GM21367 (cell line): ENCODE data around the gene RPSA.
"Not testable (repeated sequence)": the region's sequence is repeated elsewhere in the genome, so short reads cannot be mapped to it uniquely, and the experiment has no call there.

Experiments used
- ATAC-seq: cut with Tn5 transposase; IDR thresholded peaks from one replicate; pipeline ENCODE4 v1.9.1; 2021; ENCODE audit not compliant: unreplicated experiment

RPSA gene

GRCh38 chr3:39453872-39454271 lies 47.4 kb downstream of the RPSA start:
- ATAC-seq: not testable (repeated sequence)

- ATAC-seq: no peak
Observed at GRCh38 chr3:39454591-39455217, 48.2 kb downstream of the RPSA start.

GRCh38 chr3:39456159-39456558 lies 49.6 kb downstream of the RPSA start:
- ATAC-seq: no peak

- no peak for ATAC-seq
Observed at GRCh38 chr3:39457361-39457760, 50.8 kb downstream of the RPSA start.

- ATAC-seq: not testable (repeated sequence)
Observed at GRCh38 chr3:39458579-39458978, 52.1 kb downstream of the RPSA start.

- no peak for ATAC-seq
Observed at GRCh38 chr3:39460677-39461076, 54.2 kb downstream of the RPSA start.
